IMR-90 (cell line): Measurements from ENCODE around the gene MCTP1. TPM values are rescaled to one million over a fixed set of nuclear protein-coding genes. Genes with fewer than 3 reads are reported as not detected.

Experiments
- ATAC-seq: fragments of 200-7000 bp; cut with Tn5 transposase; 2 replicates; pipeline ENCODE4 v1.9.1; 2020; ENCODE audit warnings: low read depth, mild to moderate bottlenecking, moderate library complexity
- BruUV-seq: library from RNA; stranded (reverse); fragments of 400-500 nt; replicated peaks from 2 replicates; lab custom pipeline; 2021; lab: Mats Ljungman, UMichigan
- CTCF ChIA-PET: fragments of 300-600 bp; formaldehyde crosslinking; extraction: SDS; loops from one replicate; lab custom pipeline; 2021; ENCODE audit warnings: antibody characterized with exemption; lab: Yijun Ruan, JAX
- POLR2A ChIA-PET: fragments of 300-600 bp; sonication (Branson Sonifier 250); formaldehyde crosslinking; loops from one replicate; lab custom pipeline; 2022; ENCODE audit warnings: antibody characterized with exemption; ENCODE audit not compliant: unreplicated experiment; lab: Charles Lee
- DNase-seq: peaks from one replicate; pipeline ENCODE4 v3.0.0; 2013
- H2AFZ ChIP-seq: replicated peaks from 2 replicates; pipeline ENCODE3; 2013; ENCODE audit warnings: low read length, mild to moderate bottlenecking; ENCODE audit not compliant: poor library complexity
- H2AK5ac ChIP-seq: 2 replicates; pipeline ENCODE4 v1.6.1; 2013; ENCODE audit warnings: low read depth, low read length, inconsistent platforms
- H2AK9ac ChIP-seq: replicated peaks from 2 replicates; pipeline ENCODE3; 2013; ENCODE audit warnings: mild to moderate bottlenecking, low read depth, low read length, moderate library complexity; ENCODE audit not compliant: poor library complexity
- H2BK120ac ChIP-seq: 2 replicates; pipeline ENCODE4 v1.6.1; 2013; ENCODE audit warnings: low read depth, low read length, inconsistent platforms
- H2BK15ac ChIP-seq: 3 replicates; pipeline ENCODE4 v1.6.1; 2013; ENCODE audit warnings: low read depth, low read length, inconsistent platforms
- H2BK20ac ChIP-seq: 2 replicates; pipeline ENCODE4 v1.6.1; 2013; ENCODE audit warnings: low read depth, mild to moderate bottlenecking, inconsistent platforms, low read length, moderate library complexity
- H2BK5ac ChIP-seq: 2 replicates; pipeline ENCODE4 v1.6.1; 2013; ENCODE audit warnings: mild to moderate bottlenecking, low read depth, low read length, inconsistent platforms; ENCODE audit not compliant: poor library complexity, severe bottlenecking
- H3K14ac ChIP-seq: replicated peaks from 2 replicates; pipeline ENCODE4 v1.6.1; 2013; ENCODE audit warnings: low read depth, low read length, inconsistent platforms
- H3K18ac ChIP-seq: 2 replicates; pipeline ENCODE4 v1.6.1; 2013; ENCODE audit warnings: low read depth, low read length, control low read depth
- H3K23ac ChIP-seq: 2 replicates; pipeline ENCODE4 v1.6.1; 2013; ENCODE audit warnings: low read depth, low read length, inconsistent platforms
- H3K27ac ChIP-seq: 2 replicates; pipeline ENCODE4 v1.5.1; 2013; ENCODE audit warnings: mild to moderate bottlenecking, control low read depth, low read length; ENCODE audit not compliant: insufficient read depth
- H3K27me3 ChIP-seq: 2 replicates; pipeline ENCODE4 v1.6.1; 2013; ENCODE audit warnings: low read length; ENCODE audit not compliant: control insufficient read depth, insufficient read depth
- H3K36me3 ChIP-seq: 2 replicates; pipeline ENCODE4 v1.6.1; 2013; ENCODE audit warnings: low read length, mixed read lengths; ENCODE audit not compliant: control insufficient read depth, insufficient read depth
- H3K4ac ChIP-seq: 2 replicates; pipeline ENCODE4 v1.6.1; 2013; ENCODE audit warnings: low read depth, low read length, inconsistent platforms
- H3K4me1 ChIP-seq: 2 replicates; pipeline ENCODE4 v1.6.1; 2013; ENCODE audit warnings: low read length, mixed read lengths; ENCODE audit not compliant: control insufficient read depth, insufficient read depth
- H3K4me2 ChIP-seq: 2 replicates; pipeline ENCODE4 v1.6.1; 2013; ENCODE audit warnings: low read depth, mild to moderate bottlenecking, control low read depth, low read length, moderate library complexity
- H3K4me3 ChIP-seq: 2 replicates; pipeline ENCODE4 v1.5.1; 2013; ENCODE audit warnings: low read depth, mild to moderate bottlenecking, control low read depth, low read length, moderate library complexity; ENCODE audit not compliant: insufficient read depth
- H3K56ac ChIP-seq: 2 replicates; pipeline ENCODE4 v1.6.1; 2013; ENCODE audit warnings: low read length, inconsistent platforms; ENCODE audit not compliant: insufficient read depth; ENCODE audit errors: extremely low read depth
- H3K79me1 ChIP-seq, 2 experiments: 2 replicates each; pipeline ENCODE4 v1.6.1; 2013; ENCODE audit warnings: low read length in 2 of 2, inconsistent platforms in 1 of 2, low read depth in 1 of 2
- H3K9ac ChIP-seq: 2 replicates; pipeline ENCODE4 v1.6.1; 2013; ENCODE audit warnings: low read depth, low read length, control low read depth
- H3K9me1 ChIP-seq: 2 replicates; pipeline ENCODE4 v1.6.1; 2013; ENCODE audit warnings: low read length, inconsistent platforms; ENCODE audit not compliant: insufficient read depth
- H3K9me3 ChIP-seq: 2 replicates; pipeline ENCODE4 v1.6.1; 2013; ENCODE audit warnings: low read length; ENCODE audit not compliant: control insufficient read depth, insufficient read depth
- H4K20me1 ChIP-seq: 2 replicates; pipeline ENCODE4 v1.6.1; 2013; ENCODE audit warnings: low read length, inconsistent platforms; ENCODE audit not compliant: insufficient read depth
- H4K5ac ChIP-seq: 2 replicates; pipeline ENCODE4 v1.6.1; 2013; ENCODE audit warnings: mild to moderate bottlenecking, low read depth, low read length, control low read depth
- H4K8ac ChIP-seq, 2 experiments: 2 replicates each; pipeline ENCODE4 v1.6.1; 2013; ENCODE audit warnings: low read depth in 2 of 2, low read length in 2 of 2, control low read depth in 1 of 2, inconsistent platforms in 1 of 2
- H4K91ac ChIP-seq: 2 replicates; pipeline ENCODE4 v1.6.1; 2013; ENCODE audit warnings: low read depth, low read length, inconsistent platforms; ENCODE audit not compliant: insufficient read depth
- BHLHE40 ChIP-seq: fragments of 150-350 bp; IDR thresholded peaks from 2 replicates; pipeline ENCODE4 v1.6.1; 2016; ENCODE audit warnings: mild to moderate bottlenecking, low read depth, low read length
- CEBPB ChIP-seq: IDR thresholded peaks from 2 replicates; pipeline ENCODE4 v1.6.1; 2012; ENCODE audit warnings: low read depth, low read length, improper control_type of control experiment
- CHD1 ChIP-seq: IDR thresholded peaks from 2 replicates; pipeline ENCODE4 v1.6.1; 2012; ENCODE audit warnings: low read depth, low read length, improper control_type of control experiment
- ELK1 ChIP-seq: fragments of 150-350 bp; IDR thresholded peaks from 2 replicates; pipeline ENCODE4 v1.6.1; 2016; ENCODE audit warnings: low read depth, mild to moderate bottlenecking, low read length, moderate library complexity, borderline replicate concordance
- FOS ChIP-seq: fragments of 150-350 bp; IDR thresholded peaks from 2 replicates; pipeline ENCODE4 v1.6.1; 2016; ENCODE audit warnings: low read depth, low read length
- MAZ ChIP-seq: IDR thresholded peaks from 2 replicates; pipeline ENCODE4 v1.6.1; 2012; ENCODE audit warnings: low read depth, mild to moderate bottlenecking, low read length, improper control_type of control experiment, moderate library complexity, borderline replicate concordance
- MXI1 ChIP-seq: IDR thresholded peaks from 2 replicates; pipeline ENCODE4 v1.6.1; 2012; ENCODE audit warnings: low read depth, mild to moderate bottlenecking, low read length, moderate library complexity, borderline replicate concordance
- NFE2L2 ChIP-seq: fragments of 150-350 bp; IDR thresholded peaks from 2 replicates; pipeline ENCODE4 v1.6.1; 2016; ENCODE audit warnings: low read depth, mild to moderate bottlenecking, low read length
- POLR2A ChIP-seq: IDR thresholded peaks from 2 replicates; pipeline ENCODE4 v1.6.1; 2012; ENCODE audit warnings: mild to moderate bottlenecking, low read depth, low read length
- RAD21 ChIP-seq: IDR thresholded peaks from 2 replicates; pipeline ENCODE4 v1.6.1; 2012; ENCODE audit warnings: low read length, improper control_type of control experiment
- RCOR1 ChIP-seq: IDR thresholded peaks from 2 replicates; pipeline ENCODE4 v1.6.1; 2012; ENCODE audit warnings: mild to moderate bottlenecking, low read length, improper control_type of control experiment; ENCODE audit not compliant: insufficient replicate concordance
- RFX5 ChIP-seq: IDR thresholded peaks from 2 replicates; pipeline ENCODE4 v1.8.0; 2012; ENCODE audit warnings: low read depth, mild to moderate bottlenecking, low read length, moderate library complexity
- USF2 ChIP-seq: fragments of 150-350 bp; IDR thresholded peaks from 2 replicates; pipeline ENCODE4 v1.6.1; 2017; ENCODE audit warnings: mild to moderate bottlenecking, antibody characterized with exemption, low read length, low read depth
- WGBS, 2 experiments: methylation state at CpG; one replicate each; pipeline versions ENCODE4 v1.1.5 to v1.1.7; 2013; ENCODE audit warnings: missing lambda C conversion rate in 2 of 2; ENCODE audit not compliant: insufficient read length in 1 of 2; ENCODE audit errors: extremely low coverage in 2 of 2; 5-methylcytosine and 5-hydroxymethylcytosine counted together
- dilution Hi-C: fragments of 300-500 bp; cut with HindIII; formaldehyde crosslinking; loops from one replicate; pipeline ENCODE4 v1.14.3; 2018; ENCODE audit warnings: low sequenced_read_pairs; ENCODE audit not compliant: unreplicated experiment
- in situ Hi-C: fragments of 300-500 bp; cut with MboI; formaldehyde crosslinking; loops from 3 replicates; pipeline ENCODE4 v1.14.3; 2019; ENCODE audit warnings: low sequenced_read_pairs, inconsistent platforms, mixed read lengths
- intact Hi-C: fragments of 100-400 bp; cut with micrococcal nuclease; formaldehyde crosslinking; loops from 2 replicates; pipeline ENCODE4 v1.10.0; 2022
- polyA plus RNA-seq, 3 experiments: library from polyadenylated mRNA; depleted of rRNA; stranded (reverse); fragments of >200 nt; gene quantifications; 2 replicates each; pipeline ENCODE4 v1.2.3, GENCODE V29; 2012; ENCODE audit warnings: low replicate concordance in 1 of 3
- total RNA-seq: library from RNA; depleted of rRNA; stranded (reverse); fragments of >200 nt; gene quantifications from 2 replicates; pipeline ENCODE4 v1.2.3, GENCODE V29; 2012

MCTP1 gene
- total and polyA plus RNA-seq, 2 of the 4 experiments (the other 2 are of a cell fraction) = 0.21 TPM; not detected in 1

- Histone ChIP-seq H2BK20ac (no peak overlapping the region), H4K20me1 (no peaks in the 10 kb centered on the region), H3K9me3 (no peaks in the 10 kb centered on the region), H3K56ac (no peak overlapping the region), H3K4me3 (no peak overlapping the region), H2BK15ac (no peak overlapping the region), H2BK5ac (no peak overlapping the region), H2AK5ac (no peak overlapping the region), H3K4ac (no peak overlapping the region), H3K36me3 (peaks cover 1% of the 10 kb centered on the region; the same call in 1 of the 2 replicates), H3K14ac (no peak overlapping the region), H4K91ac (no peak overlapping the region), H2BK120ac (no peak overlapping the region), H3K18ac (no peak overlapping the region), H3K4me2 (no peak overlapping the region), H4K5ac (no peak overlapping the region), H3K23ac (no peak overlapping the region), H2AFZ (no peak overlapping the region), H4K8ac (no peak overlapping the region), H3K27me3 (no peaks in the 10 kb centered on the region), H3K27ac (no peak overlapping the region), H2AK9ac (no peak overlapping the region), H3K4me1 (no peaks in the 10 kb centered on the region), H3K9me1 (no peaks in the 10 kb centered on the region), H3K9ac (no peak overlapping the region), H3K79me1 (no peaks in the 10 kb centered on the region)
- ChIA-PET CTCF (no interaction called here), POLR2A (no interaction called here)
- BruUV-seq = no TSS peak
- no peak for DNase-seq
- intact Hi-C loops = no loop called here
- TF ChIP-seq BHLHE40 = no peak
- no peak for TF ChIP-seq MXI1
- no peak for TF ChIP-seq USF2
- no peak for TF ChIP-seq CEBPB
- no peak for TF ChIP-seq POLR2A
- no peak for TF ChIP-seq CHD1
- TF ChIP-seq ELK1 = no peak
- no peak for TF ChIP-seq RFX5
- no peak for TF ChIP-seq MAZ
- TF ChIP-seq FOS = no peak
- TF ChIP-seq RAD21 = no peak
- TF ChIP-seq RCOR1 = no peak
- TF ChIP-seq NFE2L2 = no peak
- no peak for ATAC-seq
- dilution Hi-C loops = no loop called here
- in situ Hi-C loops = no loop called here
- no CpG with 5 or more reads among the region's 1 CpG for WGBS, 2 experiments
Measured at GRCh38 chr5:94672746-94673145, 612.1 kb downstream of the MCTP1 start.
